Liver (tissue), 9 donors: ENCODE measurements around the gene CSNK1D. TPM values are rescaled to one million over a fixed set of nuclear protein-coding genes. Genes with fewer than 3 reads are reported as not detected.
"Not testable (repeated sequence)": the region's sequence is repeated elsewhere in the genome, so short reads cannot be mapped to it uniquely, and the experiment has no call there.

Source experiments
- DNase-seq: peaks from one replicate; pipeline ENCODE4 v3.0.0-alpha.2; 2017; ENCODE audit warnings: low spot score
- H3K27ac ChIP-seq, 2 donors: one replicate each; pipeline ENCODE4 v1.7.0; 2013; ENCODE audit warnings: inconsistent platforms in 2 of 2, low read length in 2 of 2, control low read depth in 1 of 2, low read depth in 1 of 2, mild to moderate bottlenecking in 1 of 2
- H3K27me3 ChIP-seq, 4 donors: one replicate each; pipeline versions ENCODE4 v1.6.1 to v1.7.0; 2013; ENCODE audit warnings: low read length in 3 of 4, inconsistent platforms in 1 of 4, mild to moderate bottlenecking in 1 of 4, moderate library complexity in 1 of 4; ENCODE audit not compliant: control insufficient read depth in 4 of 4, insufficient read depth in 4 of 4
- H3K36me3 ChIP-seq, 4 donors: one replicate each; pipeline versions ENCODE4 v1.6.1 to v1.7.0; 2013; ENCODE audit warnings: low read length in 3 of 4, mild to moderate bottlenecking in 3 of 4, low read depth in 1 of 4, moderate library complexity in 1 of 4; ENCODE audit not compliant: control insufficient read depth in 4 of 4, insufficient read depth in 3 of 4
- H3K4me1 ChIP-seq, 4 donors: one replicate each; pipeline versions ENCODE4 v1.6.1 to v1.7.0; 2013; ENCODE audit warnings: low read length in 3 of 4, mild to moderate bottlenecking in 3 of 4, moderate library complexity in 1 of 4; ENCODE audit not compliant: control insufficient read depth in 4 of 4, insufficient read depth in 4 of 4
- H3K4me3 ChIP-seq, 3 donors: one replicate each; pipeline versions ENCODE4 v1.6.1 to v1.7.0; 2013; ENCODE audit warnings: low read length in 3 of 3, control low read depth in 1 of 3, low read depth in 1 of 3, mild to moderate bottlenecking in 1 of 3
- H3K9ac ChIP-seq, 2 donors: one replicate each; pipeline ENCODE4 v1.7.0; 2013; ENCODE audit warnings: low read length in 2 of 2, mild to moderate bottlenecking in 2 of 2, moderate library complexity in 2 of 2, control low read depth in 1 of 2, low read depth in 1 of 2
- H3K9me3 ChIP-seq, 4 donors: one replicate each; pipeline versions ENCODE4 v1.6.1 to v1.7.0; 2013; ENCODE audit warnings: low read length in 3 of 4; ENCODE audit not compliant: control insufficient read depth in 4 of 4
- ATF3 ChIP-seq: IDR thresholded peaks from 2 replicates; pipeline ENCODE4 v1.6.1; 2016; ENCODE audit warnings: antibody characterized with exemption
- EGR1 ChIP-seq, 2 donors: IDR thresholded peaks; 2 replicates each; pipeline ENCODE4 v1.6.1; 2016 to 2018; ENCODE audit warnings: antibody characterized with exemption in 2 of 2, low read depth in 2 of 2
- FOXA1 ChIP-seq: IDR thresholded peaks from 2 replicates; pipeline ENCODE4 v1.6.1; 2016; ENCODE audit warnings: antibody characterized with exemption
- GABPA ChIP-seq, 2 donors: IDR thresholded peaks in 1 of 2; conservative IDR thresholded peaks in 1 of 2; 2 replicates each; pipeline ENCODE4 v1.6.1; 2016; ENCODE audit warnings: antibody characterized with exemption in 2 of 2, mild to moderate bottlenecking in 1 of 2, moderate library complexity in 1 of 2
- HNF4A ChIP-seq, 2 donors: conservative IDR thresholded peaks; 2 replicates each; pipeline ENCODE4 v1.6.1; 2016; ENCODE audit warnings: antibody characterized with exemption in 2 of 2, mild to moderate bottlenecking in 2 of 2
- HNF4G ChIP-seq: IDR thresholded peaks from 2 replicates; pipeline ENCODE4 v1.6.1; 2016; ENCODE audit warnings: antibody characterized with exemption
- MAX ChIP-seq: IDR thresholded peaks from 2 replicates; pipeline ENCODE4 v1.6.1; 2016; ENCODE audit warnings: antibody characterized with exemption
- NR2F2 ChIP-seq: IDR thresholded peaks from 2 replicates; pipeline ENCODE4 v1.6.1; 2016; ENCODE audit warnings: antibody characterized with exemption
- REST ChIP-seq: IDR thresholded peaks from 2 replicates; pipeline ENCODE4 v1.6.1; 2016; ENCODE audit warnings: antibody characterized with exemption, mild to moderate bottlenecking
- SP1 ChIP-seq: IDR thresholded peaks from 2 replicates; pipeline ENCODE4 v1.6.1; 2018; ENCODE audit warnings: antibody characterized with exemption, mild to moderate bottlenecking
- TAF1 ChIP-seq: conservative IDR thresholded peaks from 2 replicates; pipeline ENCODE4 v1.6.1; 2016; ENCODE audit warnings: antibody characterized with exemption, mild to moderate bottlenecking
- YY1 ChIP-seq: IDR thresholded peaks from 2 replicates; pipeline ENCODE4 v1.6.1; 2016; ENCODE audit warnings: antibody characterized with exemption, mild to moderate bottlenecking
- WGBS: extraction: QIAGEN DNeasy Blood & Tissue Kit; methylation state at CpG from one replicate; pipeline ENCODE4 v1.1.7; 2013; 5-methylcytosine and 5-hydroxymethylcytosine counted together
- polyA plus RNA-seq, 2 donors: library from polyadenylated mRNA; stranded (reverse) in 1 of 2; unstranded in 1 of 2; fragments of 200-250 nt in 1 of 2; fragments of >200 nt in 1 of 2; fragmentation: Nextera tagmentation in 1 of 2; extraction: Ambion mirVana in 1 of 2; gene quantifications; one replicate each; pipeline versions ENCODE4 v1.2.1 to v1.2.3, GENCODE V29; 2013 to 2015
- total RNA-seq, 2 donors: library from RNA; depleted of rRNA; stranded (reverse); fragments of >200 nt; gene quantifications; one replicate each; pipeline ENCODE4 v1.2.3, GENCODE V29; 2014
- donor health status: healthy.
- donor health status: healthy.
- donor health status: healthy.
- donor health status: healthy.
- donor health status: healthy.

The CSNK1D gene
- total and polyA plus RNA-seq, 4 donors, result 22.0 to 49.0 (median 34.2) TPM

- 11% methylated on average over 37 of the region's 37 CpGs for WGBS
- H3K4me1 ChIP-seq, result peaks cover 4 to 24% (median 14%) of the 10 kb centered on the region in 4 donors
- no peaks in the 10 kb centered on the region for H3K9me3 ChIP-seq
Observed at GRCh38 chr17:82213251-82214011, 60.1 kb downstream of the CSNK1D start.

GRCh38 chr17:82212331-82213250 is 60.9 kb downstream of the CSNK1D start, which contains the start of gene CCDC57:
Gene CCDC57 (minus strand): TSS chr17:82212842. CDS start chr17:82201944, 10,898 bp downstream.
- Histone ChIP-seq H3K4me3 (peak within 1 kb of the TSS; percentile 66 to 94 (median 73)), H3K4me1 (peaks cover 0 to 24% (median 14%) of the 10 kb centered on the region in 4 donors), H3K9ac (peak within 1 kb of the TSS in 1 of 2 donors; percentile 74), H3K27me3 (no peaks in the 10 kb centered on the region), H3K9me3 (no peaks in the 10 kb centered on the region), H3K36me3 (no peaks in the 10 kb centered on the region), H3K27ac (peak within 1 kb of the TSS; percentile 69 to 71)
- DNase-seq, result peak; percentile 76
- TF ChIP-seq MAX, result no peak
- no peak for TF ChIP-seq FOXA1
- peak; percentile 66 to 86 for TF ChIP-seq GABPA (IDR thresholded peaks at IDR 0.05 in 1 of 2, conservative IDR thresholded peaks at IDR 0.05 in 1 of 2)
- TF ChIP-seq SP1, result no peak
- no peak for TF ChIP-seq YY1
- TF ChIP-seq ATF3, result no peak
- TF ChIP-seq EGR1 (IDR thresholded peaks at IDR 0.05; ENCODE audit: low read depth in 2 of 2), result peak; percentile 58 to 84
- under 1% methylated on average over 116 of the region's 116 CpGs for WGBS

More at GRCh38 chr17:82213251-82214011, 60.1 kb downstream of the CSNK1D start:
- no peaks in the 10 kb centered on the region for H3K36me3 ChIP-seq
- peak overlapping the region; percentile 35 to 94 (median 73) for H3K4me3 ChIP-seq
- TF ChIP-seq HNF4A (conservative IDR thresholded peaks at IDR 0.05) (no peak), REST (no peak), EGR1 (IDR thresholded peaks at IDR 0.05; ENCODE audit: low read depth in 2 of 2) (no peak), ATF3 (no peak), TAF1 (no peak), NR2F2 (no peak), HNF4G (no peak)
- peak overlapping the region in 1 of 2 donors; percentile 74 for H3K9ac ChIP-seq
- H3K27me3 ChIP-seq, result no peaks in the 10 kb centered on the region
- H3K27ac ChIP-seq, result peak overlapping the region; percentile 69 to 71
- no peak for DNase-seq

- 97% methylated on average over 11 of the region's 11 CpGs for WGBS
- H3K9me3 ChIP-seq, result not testable (repeated sequence)
Observed at GRCh38 chr17:82210655-82211054, 62.8 kb downstream of the CSNK1D start.

More at GRCh38 chr17:82210655-82211054, 62.8 kb downstream of the CSNK1D start:
- H3K4me3 ChIP-seq, H3K36me3 ChIP-seq, H3K9ac ChIP-seq, H3K27me3 ChIP-seq, H3K27ac ChIP-seq, DNase-seq: not testable (repeated sequence)
- H3K4me1 ChIP-seq, result peaks cover 0 to 20% (median 10%) of the 10 kb centered on the region in 4 donors
